NT2/D1 (cell line): ENCODE data around the gene TRMT44.

Experiments used
- SUZ12 ChIP-seq: IDR thresholded peaks from 2 replicates; pipeline ENCODE4 v1.6.1; 2011; ENCODE audit not compliant: insufficient read length, insufficient read depth; ENCODE audit errors: extremely low read depth
- YY1 ChIP-seq: IDR thresholded peaks from 2 replicates; pipeline ENCODE4 v1.6.1; 2011; ENCODE audit not compliant: insufficient read length, insufficient read depth
- ZNF274 ChIP-seq: IDR thresholded peaks from 2 replicates; pipeline ENCODE4 v1.6.1; 2011; ENCODE audit warnings: mild to moderate bottlenecking, low read depth, low read length

- no peak for TF ChIP-seq SUZ12
- no peak for TF ChIP-seq YY1
- TF ChIP-seq ZNF274, result no peak
Measured at GRCh38 chr4:8514391-8514790, 73.8 kb downstream of the TRMT44 start.
